Measurements from ENCODE around the gene CACNB2.
"Not testable (repeated sequence)": the region's sequence is repeated elsewhere in the genome, so short reads cannot be mapped to it uniquely, and the experiment has no call there.

The CACNB2 gene

DNA sequence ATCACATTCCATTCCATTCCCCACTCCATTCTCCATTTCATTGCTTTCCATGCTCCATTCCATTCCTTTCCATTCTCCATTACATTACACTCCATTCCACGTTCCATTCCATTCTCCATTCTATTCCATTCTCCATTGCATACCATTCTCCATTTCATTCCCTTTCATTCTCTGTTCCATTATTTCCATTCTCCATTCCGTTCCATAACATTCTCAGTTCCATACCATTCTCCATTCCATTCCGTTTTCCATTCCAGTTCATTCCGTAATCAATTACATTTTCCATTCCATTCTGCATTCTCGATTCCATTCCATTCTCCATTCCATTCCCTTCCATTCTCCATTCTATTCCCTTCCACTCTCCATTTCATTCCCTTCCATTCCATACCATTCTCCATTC is 424.8 kb downstream of the CACNB2 start:
- no peak for DNase-seq (ENCODE audit: low read depth in 2 of 2)

- no peak for DNase-seq (ENCODE audit: low read depth in 2 of 2)
Measured at GRCh38 chr10:18566177-18566576, 426.0 kb downstream of the CACNB2 start.

- DNase-seq (ENCODE audit: low read depth in 2 of 2): no peak
Measured at GRCh38 chr10:18567343-18567856, 427.2 kb downstream of the CACNB2 start.

- DNase-seq (ENCODE audit: low read depth in 2 of 2): not testable (repeated sequence)
Measured at GRCh38 chr10:18570386-18570785, 430.2 kb downstream of the CACNB2 start.

DNA sequence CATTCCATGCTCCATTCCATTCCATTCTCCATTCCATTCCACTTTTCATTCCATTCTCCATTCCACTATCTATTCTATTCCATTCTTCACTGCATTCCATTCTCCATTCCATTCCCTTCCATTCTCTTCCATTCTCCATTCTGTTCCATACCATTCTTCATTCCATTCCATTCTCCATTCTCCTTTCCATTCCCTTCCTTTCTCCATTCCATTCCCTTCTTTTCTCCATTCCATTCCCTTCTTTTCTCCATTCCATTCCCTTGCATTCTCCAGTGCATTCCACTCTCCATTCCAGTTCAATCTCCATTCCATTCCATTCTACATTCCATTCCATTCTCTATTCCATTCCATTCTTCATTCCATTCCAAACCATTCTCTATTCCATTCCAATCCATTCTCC is 430.9 kb downstream of the CACNB2 start:
- no peak for DNase-seq (ENCODE audit: low read depth in 2 of 2)

DNA sequence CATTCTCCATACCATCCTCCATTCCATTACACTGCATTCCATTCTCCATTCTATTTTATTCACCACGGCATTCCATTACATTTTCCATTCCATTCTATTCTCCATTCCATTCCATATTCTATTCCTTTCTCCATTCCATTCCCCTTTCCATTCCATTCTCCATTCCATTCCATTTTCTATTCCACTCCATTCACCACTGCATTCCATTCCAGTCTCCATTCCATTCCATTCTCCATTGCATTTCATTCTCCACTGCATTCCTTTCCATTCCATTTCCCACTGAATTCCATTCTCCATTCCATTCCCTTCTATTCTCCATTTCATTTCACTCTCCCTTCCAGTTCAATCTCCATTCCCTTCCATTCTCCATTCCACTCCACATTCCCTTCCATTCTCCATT is 431.6 kb downstream of the CACNB2 start:
- DNase-seq (ENCODE audit: low read depth in 2 of 2): no peak

- DNase-seq (ENCODE audit: low read depth in 2 of 2): no peak
Measured at GRCh38 chr10:18572959-18573561, 432.8 kb downstream of the CACNB2 start.

DNA sequence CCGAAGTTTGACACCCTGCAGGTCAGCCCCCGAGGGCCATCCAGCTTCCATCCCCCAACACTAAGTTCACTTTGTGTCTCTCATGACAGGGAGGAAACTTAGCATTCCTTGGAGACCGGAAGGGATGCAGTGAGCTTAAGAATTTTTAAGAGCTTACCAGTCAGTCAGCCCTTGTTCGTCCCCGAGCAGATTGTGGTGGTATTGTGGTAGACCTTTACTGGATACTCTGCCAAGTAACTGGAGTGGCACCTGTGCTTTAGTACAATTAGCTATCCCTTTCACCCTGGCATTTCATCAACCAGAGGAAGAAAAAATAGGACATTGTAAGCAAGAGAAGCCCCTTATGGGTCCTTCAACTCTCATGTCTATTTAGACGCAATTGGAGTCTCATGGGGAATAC is 436.4 kb downstream of the CACNB2 start:
- DNase-seq (ENCODE audit: low read depth in 2 of 2): no peak

GRCh38 chr10:18577823-18578685 is 437.8 kb downstream of the CACNB2 start:
- DNase-seq (ENCODE audit: low read depth in 2 of 2): no peak

DNA sequence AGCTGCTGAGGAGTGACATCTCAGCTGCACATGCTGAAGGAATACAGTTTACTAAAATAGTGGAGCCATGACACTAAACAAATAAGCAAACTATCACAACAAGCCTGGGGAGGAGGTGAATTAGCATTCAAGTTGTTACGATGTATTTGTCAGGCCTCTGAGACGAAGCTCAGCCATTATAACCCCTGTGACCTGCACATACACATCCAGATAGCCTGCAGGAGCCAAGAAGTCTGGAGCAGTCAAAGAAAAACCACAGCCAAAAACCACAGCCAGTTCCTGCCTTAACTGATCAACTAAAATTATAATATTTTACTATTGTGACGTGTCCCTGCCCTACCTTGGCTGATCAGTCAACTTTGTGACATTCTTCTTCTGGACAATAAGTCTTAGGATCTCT is 442.6 kb downstream of the CACNB2 start:
- no peak for DNase-seq (ENCODE audit: low read depth in 2 of 2)

DNA sequence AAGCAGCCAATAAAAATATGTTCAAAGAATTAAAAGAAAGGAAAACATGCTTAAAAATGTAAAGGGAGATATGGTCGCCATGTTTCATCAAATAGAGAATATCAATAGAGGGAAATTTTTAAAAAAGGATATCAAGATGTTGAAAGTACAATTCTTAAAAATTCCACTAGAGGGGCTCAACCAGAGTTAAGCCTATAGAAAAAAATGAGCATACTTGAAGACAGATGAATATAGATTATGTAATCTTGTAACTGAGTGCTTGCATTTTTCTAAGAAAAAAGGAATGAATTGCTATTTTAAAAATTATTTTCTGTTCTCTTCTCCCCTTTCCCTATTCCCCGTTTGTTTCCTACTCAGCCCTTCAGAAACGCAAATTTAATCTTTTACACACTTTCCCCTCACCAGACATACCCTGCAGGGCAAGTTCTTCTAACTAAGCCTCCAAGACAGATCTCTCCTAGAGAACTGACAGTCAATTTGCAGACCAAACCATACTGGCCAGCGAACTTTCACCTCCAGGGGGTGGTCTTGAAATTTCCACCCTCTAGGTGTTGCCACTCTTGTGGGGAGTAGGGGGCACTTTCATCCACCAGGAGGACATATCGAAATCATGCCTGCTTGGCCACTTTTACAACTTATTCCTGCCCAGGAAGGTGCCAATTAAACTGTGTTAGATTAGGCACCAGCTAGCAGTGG is 443.5 kb downstream of the CACNB2 start:
- DNase-seq (ENCODE audit: low read depth in 2 of 2): no peak

DNA sequence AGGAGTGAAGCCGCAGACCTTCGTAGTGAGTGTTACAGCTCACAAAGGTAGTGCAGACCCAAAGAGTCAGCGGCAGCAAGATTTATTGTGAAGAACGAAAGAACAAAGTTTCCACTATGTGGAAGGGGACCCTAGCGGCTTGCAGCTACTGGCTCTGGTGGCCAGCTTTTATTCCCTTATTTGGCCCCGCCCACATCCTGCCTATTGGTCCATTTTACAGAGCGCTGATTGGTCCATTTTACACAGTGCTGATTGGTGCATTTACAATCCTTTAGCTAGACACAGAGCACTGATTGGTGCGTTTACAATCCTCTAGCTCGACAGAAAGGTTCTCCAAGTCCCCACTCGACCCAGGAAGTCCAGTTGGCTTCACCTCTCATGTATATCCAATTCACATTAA is 446.4 kb downstream of the CACNB2 start:
- DNase-seq (ENCODE audit: low read depth in 2 of 2): not testable (repeated sequence)

- not testable (repeated sequence) for DNase-seq (ENCODE audit: low read depth in 2 of 2)
Measured at GRCh38 chr10:18591141-18591540, 450.9 kb downstream of the CACNB2 start.

Data from activated CD8-positive, alpha-beta memory T cell treated with anti-CD3 and anti-CD28 coated beads for 4 hours (primary cell).